H9 (cell line): Measurements from ENCODE around the gene GSN. TPM values are rescaled to one million over a fixed set of nuclear protein-coding genes. Genes with fewer than 3 reads are reported as not detected.

Experiments used
- DNase-seq: peaks from one replicate; pipeline ENCODE4 v3.0.0-alpha.2; 2017
- H2AFZ ChIP-seq: one replicate; pipeline ENCODE4 v1.6.1; 2013; ENCODE audit warnings: mild to moderate bottlenecking, low read length, control low read depth, moderate library complexity
- H2AK5ac ChIP-seq: 2 replicates; pipeline ENCODE4 v1.6.1; 2013; ENCODE audit warnings: low read length, control low read depth, mixed read lengths; ENCODE audit not compliant: insufficient read length
- H2BK120ac ChIP-seq: one replicate; pipeline ENCODE4 v1.6.1; 2013; ENCODE audit warnings: low read depth, mild to moderate bottlenecking, low read length, control low read depth, inconsistent platforms; ENCODE audit not compliant: poor library complexity, severe bottlenecking
- H2BK12ac ChIP-seq: 2 replicates; pipeline ENCODE4 v1.6.1; 2013; ENCODE audit warnings: low read length, control low read depth, mixed read lengths, low read depth; ENCODE audit not compliant: insufficient read length
- H2BK15ac ChIP-seq: 2 replicates; pipeline ENCODE4 v1.6.1; 2013; ENCODE audit warnings: low read depth, low read length, control low read depth
- H2BK20ac ChIP-seq: one replicate; pipeline ENCODE4 v1.6.1; 2013; ENCODE audit warnings: low read depth, mild to moderate bottlenecking, low read length, control low read depth, inconsistent platforms; ENCODE audit not compliant: poor library complexity, severe bottlenecking
- H2BK5ac ChIP-seq: 2 replicates; pipeline ENCODE4 v1.6.1; 2013; ENCODE audit warnings: low read length, control low read depth, mixed read lengths; ENCODE audit not compliant: insufficient read length
- H3K14ac ChIP-seq: 2 replicates; pipeline ENCODE4 v1.6.1; 2013; ENCODE audit warnings: low read length, control low read depth; ENCODE audit not compliant: insufficient read depth
- H3K18ac ChIP-seq: 2 replicates; pipeline ENCODE4 v1.6.1; 2013; ENCODE audit warnings: low read depth, mild to moderate bottlenecking, mixed read lengths, low read length, control low read depth; ENCODE audit not compliant: insufficient read length
- H3K23ac ChIP-seq: 2 replicates; pipeline ENCODE4 v1.6.1; 2013; ENCODE audit warnings: low read length, control low read depth, mixed read lengths, low read depth; ENCODE audit not compliant: insufficient read length
- H3K23me2 ChIP-seq: 2 replicates; pipeline ENCODE4 v1.6.1; 2013; ENCODE audit warnings: low read depth, mild to moderate bottlenecking, mixed read lengths, low read length, control low read depth; ENCODE audit not compliant: insufficient read length, poor library complexity, severe bottlenecking
- H3K27ac ChIP-seq: 2 replicates; pipeline ENCODE4 v1.5.1; 2013; ENCODE audit warnings: low read length, control low read depth, mixed read lengths, low read depth; ENCODE audit not compliant: insufficient read length
- H3K27me3 ChIP-seq: 2 replicates; pipeline ENCODE4 v1.6.1; 2013; ENCODE audit warnings: low read length, control low read depth, inconsistent platforms; ENCODE audit not compliant: insufficient read depth
- H3K4ac ChIP-seq: 2 replicates; pipeline ENCODE4 v1.6.1; 2013; ENCODE audit warnings: low read depth, mild to moderate bottlenecking, control low read depth, inconsistent platforms, low read length, moderate library complexity
- H3K4me1 ChIP-seq: 2 replicates; pipeline ENCODE4 v1.6.1; 2013; ENCODE audit warnings: low read length, control low read depth, inconsistent platforms; ENCODE audit not compliant: insufficient read depth
- H3K4me2 ChIP-seq: 2 replicates; pipeline ENCODE4 v1.6.1; 2013; ENCODE audit warnings: low read length, control low read depth, mixed read lengths; ENCODE audit not compliant: insufficient read length, insufficient read depth
- H3K56ac ChIP-seq: 2 replicates; pipeline ENCODE4 v1.6.1; 2013; ENCODE audit warnings: low read depth, mild to moderate bottlenecking, mixed read lengths, low read length, control low read depth; ENCODE audit not compliant: insufficient read length
- H3K79me1 ChIP-seq: 2 replicates; pipeline ENCODE4 v1.6.1; 2013; ENCODE audit warnings: low read depth, mild to moderate bottlenecking, moderate library complexity, low read length, control low read depth, inconsistent platforms; ENCODE audit not compliant: insufficient read depth, poor library complexity, severe bottlenecking
- H3K79me2 ChIP-seq: 2 replicates; pipeline ENCODE4 v1.6.1; 2013; ENCODE audit warnings: low read length, control low read depth, inconsistent platforms; ENCODE audit not compliant: insufficient read depth
- H3K9ac ChIP-seq: 2 replicates; pipeline ENCODE4 v1.6.1; 2013; ENCODE audit warnings: low read length, control low read depth, mixed read lengths; ENCODE audit not compliant: insufficient read length; ENCODE audit errors: extremely low read depth
- H3K9me3 ChIP-seq: one replicate; pipeline ENCODE4 v1.6.1; 2013; ENCODE audit warnings: low read depth, low read length, inconsistent platforms; ENCODE audit not compliant: control insufficient read depth
- H3T11ph ChIP-seq: one replicate; pipeline ENCODE4 v1.6.1; 2013; ENCODE audit warnings: mild to moderate bottlenecking, low read length, control low read depth, inconsistent platforms
- H4K20me1 ChIP-seq: one replicate; pipeline ENCODE4 v1.6.1; 2013; ENCODE audit not compliant: control insufficient read depth, insufficient read length, insufficient read depth
- H4K5ac ChIP-seq: 2 replicates; pipeline ENCODE4 v1.6.1; 2013; ENCODE audit warnings: low read depth, mild to moderate bottlenecking, mixed read lengths, low read length, control low read depth; ENCODE audit not compliant: insufficient read length
- H4K8ac ChIP-seq: replicated peaks from 2 replicates; pipeline ENCODE4 v1.6.1; 2013; ENCODE audit warnings: low read length, control low read depth, mixed read lengths, low read depth; ENCODE audit not compliant: insufficient read length
- H4K91ac ChIP-seq: 2 replicates; pipeline ENCODE4 v1.6.1; 2013; ENCODE audit warnings: low read depth, mild to moderate bottlenecking, moderate library complexity, mixed read lengths, low read length, control low read depth; ENCODE audit not compliant: insufficient read length
- H3K27ac Mint-ChIP-seq, 3 experiments: 2 replicates in 2 of 3; 3 replicates in 1 of 3; pipeline ENCODE4 v1.8.0; 2020 to 2021; ENCODE audit warnings: mixed read lengths in 3 of 3, mild to moderate bottlenecking in 1 of 3, moderate library complexity in 1 of 3
- H3K27me3 Mint-ChIP-seq: 2 replicates; pipeline ENCODE4 v1.8.0; 2021; ENCODE audit warnings: low read depth, mild to moderate bottlenecking, moderate library complexity, mixed read lengths
- H3K36me3 Mint-ChIP-seq, 3 experiments: 2 replicates in 2 of 3; 3 replicates in 1 of 3; pipeline ENCODE4 v1.8.0; 2020 to 2021; ENCODE audit warnings: low read depth in 3 of 3, mixed read lengths in 3 of 3; ENCODE audit not compliant: insufficient read depth in 1 of 3
- H3K4me1 Mint-ChIP-seq, 2 experiments: 2 replicates each; pipeline ENCODE4 v1.8.0; 2020; ENCODE audit warnings: mixed read lengths in 2 of 2
- H3K4me3 Mint-ChIP-seq, 2 experiments: 2 replicates in 1 of 2; 3 replicates in 1 of 2; pipeline ENCODE4 v1.8.0; 2020 to 2021; ENCODE audit warnings: mild to moderate bottlenecking in 2 of 2, mixed read lengths in 2 of 2, moderate library complexity in 1 of 2
- H3K9me3 Mint-ChIP-seq, 2 experiments: 2 replicates in 1 of 2; 3 replicates in 1 of 2; pipeline ENCODE4 v1.8.0; 2020; ENCODE audit warnings: mild to moderate bottlenecking in 2 of 2, mixed read lengths in 2 of 2, moderate library complexity in 1 of 2
- CTCF ChIP-seq: fragments of 200-600 bp; sonication (generic); conservative IDR thresholded peaks from 3 replicates; pipeline ENCODE4 v1.8.0; 2021; ENCODE audit warnings: antibody characterized with exemption, mild to moderate bottlenecking
- WGBS: extraction: QIAGEN DNeasy Blood & Tissue Kit; methylation state at CpG from one replicate; pipeline ENCODE4 v1.1.7; 2013; ENCODE audit warnings: missing lambda C conversion rate, low lambda C conversion rate, mixed read lengths; ENCODE audit not compliant: insufficient read length; ENCODE audit errors: extremely low coverage; 5-methylcytosine and 5-hydroxymethylcytosine counted together
- total RNA-seq: library from RNA; stranded (reverse); gene quantifications from 2 replicates; pipeline ENCODE4 v1.2.1, GENCODE V29; 2021

The GSN gene
- total RNA-seq, 1 experiment from 2014 or later: 14.9 TPM

- no peak overlapping the region for H4K91ac ChIP-seq
- DNase-seq: no peak
- H3K18ac ChIP-seq: no peak overlapping the region
- Mint-ChIP-seq H3K36me3 (peaks cover 0 to 5% (median 5%) of the 10 kb centered on the region in 3 experiments; a peak in 4 of 7 replicates), H3K4me1 (no peaks in the 10 kb centered on the region), H3K27me3 (peaks cover 5% of the 10 kb centered on the region), H3K9me3 (no peaks in the 10 kb centered on the region), H3K27ac (peak overlapping the region in 1 of 3 experiments; percentile 4; a peak in 3 of 7 replicates), H3K4me3 (no peak overlapping the region)
- no peak overlapping the region for H3K23ac ChIP-seq
- H4K5ac ChIP-seq: no peak overlapping the region
- no peaks in the 10 kb centered on the region for H3K9me3 ChIP-seq
- H3K56ac ChIP-seq: no peak overlapping the region
- no peak overlapping the region for H2BK12ac ChIP-seq
- TF ChIP-seq CTCF: no peak
- H2BK120ac ChIP-seq: no peak overlapping the region
- no peak overlapping the region for H4K8ac ChIP-seq
- no peaks in the 10 kb centered on the region for H3K27me3 ChIP-seq
- no peaks in the 10 kb centered on the region for H4K20me1 ChIP-seq
- no peak overlapping the region for H2BK15ac ChIP-seq
- H3T11ph ChIP-seq: no peak overlapping the region
- H3K23me2 ChIP-seq: no peaks in the 10 kb centered on the region
- no peak overlapping the region for H2AK5ac ChIP-seq
- no CpG with 5 or more reads among the region's 8 CpGs for WGBS
- H2BK20ac ChIP-seq: no peak overlapping the region
- H3K4me1 ChIP-seq: no peaks in the 10 kb centered on the region
- H3K79me1 ChIP-seq: no peaks in the 10 kb centered on the region
- H3K4me2 ChIP-seq: no peak overlapping the region
- H3K79me2 ChIP-seq: no peaks in the 10 kb centered on the region
- no peak overlapping the region for H3K14ac ChIP-seq
- no peak overlapping the region for H3K27ac ChIP-seq
- no peak overlapping the region for H3K4ac ChIP-seq
- H3K9ac ChIP-seq: no peak overlapping the region
- no peak overlapping the region for H2AFZ ChIP-seq
- no peak overlapping the region for H2BK5ac ChIP-seq
Measured at GRCh38 chr9:121333950-121334773, 66.2 kb downstream of the GSN start.
